ENCODE results near the gene FSTL3.

DNA sequence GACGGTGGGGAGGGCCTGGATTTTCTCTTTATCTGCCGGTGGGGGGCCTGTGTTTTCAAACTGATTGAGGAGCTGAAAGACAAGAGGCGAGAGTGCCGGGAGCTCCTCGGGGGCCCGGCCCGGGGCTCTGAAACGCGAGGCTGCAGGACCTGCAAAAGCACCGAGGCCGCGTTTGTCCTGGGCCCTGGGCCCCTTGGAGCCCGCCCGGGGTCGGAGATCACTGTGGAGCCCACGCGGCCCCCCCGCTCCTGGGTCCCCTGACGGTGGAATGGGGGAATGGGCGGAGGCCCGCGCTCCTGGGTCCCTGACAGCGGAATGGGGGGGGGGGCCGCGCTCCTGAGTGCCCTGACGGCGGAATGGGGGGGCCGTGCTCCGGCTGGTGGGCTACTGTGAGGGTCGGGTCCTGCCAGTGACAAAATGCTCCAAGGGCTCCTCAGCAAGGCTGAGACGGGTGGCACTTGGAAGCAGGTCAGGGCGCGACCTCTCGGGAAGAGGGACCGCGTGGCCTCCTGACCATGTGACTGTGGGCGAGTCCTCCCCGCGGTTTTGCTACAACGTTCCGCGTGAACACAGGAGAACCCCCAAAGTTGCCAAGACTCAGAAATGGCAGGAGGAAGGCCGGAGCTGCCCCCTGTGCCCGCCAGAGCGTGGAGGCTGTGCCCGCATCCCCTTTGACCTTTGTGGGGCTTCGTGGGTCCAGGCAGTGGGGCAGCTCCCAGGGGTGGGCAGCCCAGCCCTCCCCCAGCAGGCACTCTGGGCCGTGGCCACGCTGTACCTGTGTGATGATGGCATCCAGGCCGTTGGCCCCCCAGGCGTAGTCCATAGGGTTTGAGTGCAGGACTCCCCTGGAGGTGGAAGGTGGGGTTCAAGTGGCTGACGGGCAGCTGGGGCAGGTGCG lies 27.0 kb upstream of the FSTL3 start:
- TF ChIP-seq, protein P1, sequence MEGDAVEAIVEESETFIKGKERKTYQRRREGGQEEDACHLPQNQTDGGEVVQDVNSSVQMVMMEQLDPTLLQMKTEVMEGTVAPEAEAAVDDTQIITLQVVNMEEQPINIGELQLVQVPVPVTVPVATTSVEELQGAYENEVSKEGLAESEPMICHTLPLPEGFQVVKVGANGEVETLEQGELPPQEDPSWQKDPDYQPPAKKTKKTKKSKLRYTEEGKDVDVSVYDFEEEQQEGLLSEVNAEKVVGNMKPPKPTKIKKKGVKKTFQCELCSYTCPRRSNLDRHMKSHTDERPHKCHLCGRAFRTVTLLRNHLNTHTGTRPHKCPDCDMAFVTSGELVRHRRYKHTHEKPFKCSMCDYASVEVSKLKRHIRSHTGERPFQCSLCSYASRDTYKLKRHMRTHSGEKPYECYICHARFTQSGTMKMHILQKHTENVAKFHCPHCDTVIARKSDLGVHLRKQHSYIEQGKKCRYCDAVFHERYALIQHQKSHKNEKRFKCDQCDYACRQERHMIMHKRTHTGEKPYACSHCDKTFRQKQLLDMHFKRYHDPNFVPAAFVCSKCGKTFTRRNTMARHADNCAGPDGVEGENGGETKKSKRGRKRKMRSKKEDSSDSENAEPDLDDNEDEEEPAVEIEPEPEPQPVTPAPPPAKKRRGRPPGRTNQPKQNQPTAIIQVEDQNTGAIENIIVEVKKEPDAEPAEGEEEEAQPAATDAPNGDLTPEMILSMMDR (IDR thresholded peaks at IDR 0.05) = no peak
- TF ChIP-seq EP300 (IDR thresholded peaks at IDR 0.05) (no peak), POLR2A (IDR thresholded peaks at IDR 0.05; ENCODE audit: low read depth) (no peak), POLR2AphosphoS5 (IDR thresholded peaks at IDR 0.05) (no peak)

Data from esophagus muscularis mucosa (tissue), 4 donors.